EL (cell line): ENCODE data around the gene HOXB1.
"Not testable (repeated sequence)": the region's sequence is repeated elsewhere in the genome, so short reads cannot be mapped to it uniquely, and the experiment has no call there.

Experiments used
- DNase-seq: peaks from one replicate; pipeline ENCODE4 v3.0.0-alpha.2; 2016

Gene HOXB1

DNA sequence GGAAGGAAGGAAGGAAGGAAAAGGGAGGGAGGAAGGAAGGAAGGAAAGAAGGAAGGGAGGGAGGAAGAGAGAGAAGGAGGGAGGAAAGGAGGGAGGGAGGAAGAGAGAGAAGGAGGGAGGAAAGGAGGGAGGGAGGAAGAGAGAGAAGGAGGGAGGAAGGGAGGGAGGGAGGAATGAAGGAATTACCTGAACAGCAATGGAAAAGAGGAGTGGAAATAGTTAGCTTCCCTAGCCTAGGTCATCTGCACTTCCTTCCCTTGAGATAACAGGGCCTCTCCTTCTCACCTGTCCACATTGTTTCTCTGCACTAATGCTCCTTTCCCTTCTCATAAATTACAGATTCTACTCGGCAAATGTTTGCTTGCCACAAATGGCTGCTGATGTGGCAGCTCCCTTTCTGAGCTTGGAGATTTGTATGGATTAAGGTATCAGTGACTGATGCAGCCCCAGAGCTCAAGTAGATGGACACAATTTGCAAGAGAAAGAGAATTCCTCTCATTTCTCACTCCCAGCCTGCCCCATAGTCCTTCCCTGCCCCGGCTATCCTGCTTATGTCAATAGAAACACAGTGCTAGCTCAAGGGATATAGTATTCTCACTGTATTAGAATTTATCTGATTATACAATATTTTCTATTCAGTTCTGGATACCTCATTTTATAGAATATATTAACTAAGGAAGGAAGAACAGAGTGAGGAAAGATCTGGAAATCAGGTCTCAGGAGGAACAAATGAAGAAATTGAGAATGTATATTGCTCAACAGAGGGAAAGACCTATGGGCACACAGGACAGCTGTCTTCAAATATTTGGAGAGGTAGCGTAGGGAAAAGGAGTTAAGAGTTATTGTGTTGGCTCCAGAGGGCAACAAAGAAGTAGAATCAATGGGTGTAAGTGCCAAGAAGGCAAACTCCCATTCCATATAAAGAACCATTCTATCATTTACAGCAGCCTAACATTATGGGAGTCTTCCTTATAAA is 14.6 kb downstream of the HOXB1 start:
- no peak for DNase-seq

DNA sequence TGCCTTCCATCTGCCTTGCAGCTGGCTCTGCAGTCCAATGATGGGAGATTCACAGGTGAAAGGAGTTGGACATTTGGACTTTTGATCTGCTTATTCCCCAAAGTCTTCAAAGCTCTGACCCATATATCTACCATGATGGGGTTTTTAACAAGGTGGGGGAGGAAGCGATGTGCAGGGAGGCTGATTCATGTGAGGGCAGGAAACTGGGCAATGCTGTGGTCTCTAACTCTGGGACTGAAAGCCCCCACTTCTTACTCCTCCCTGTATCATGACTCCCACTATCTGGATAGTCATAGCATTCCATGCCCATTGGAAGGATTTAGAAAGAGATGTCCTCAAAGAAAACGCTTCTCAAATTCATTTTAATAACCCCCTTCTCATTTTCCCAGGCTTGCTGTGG is 16.3 kb downstream of the HOXB1 start:
- DNase-seq, result no peak

DNA sequence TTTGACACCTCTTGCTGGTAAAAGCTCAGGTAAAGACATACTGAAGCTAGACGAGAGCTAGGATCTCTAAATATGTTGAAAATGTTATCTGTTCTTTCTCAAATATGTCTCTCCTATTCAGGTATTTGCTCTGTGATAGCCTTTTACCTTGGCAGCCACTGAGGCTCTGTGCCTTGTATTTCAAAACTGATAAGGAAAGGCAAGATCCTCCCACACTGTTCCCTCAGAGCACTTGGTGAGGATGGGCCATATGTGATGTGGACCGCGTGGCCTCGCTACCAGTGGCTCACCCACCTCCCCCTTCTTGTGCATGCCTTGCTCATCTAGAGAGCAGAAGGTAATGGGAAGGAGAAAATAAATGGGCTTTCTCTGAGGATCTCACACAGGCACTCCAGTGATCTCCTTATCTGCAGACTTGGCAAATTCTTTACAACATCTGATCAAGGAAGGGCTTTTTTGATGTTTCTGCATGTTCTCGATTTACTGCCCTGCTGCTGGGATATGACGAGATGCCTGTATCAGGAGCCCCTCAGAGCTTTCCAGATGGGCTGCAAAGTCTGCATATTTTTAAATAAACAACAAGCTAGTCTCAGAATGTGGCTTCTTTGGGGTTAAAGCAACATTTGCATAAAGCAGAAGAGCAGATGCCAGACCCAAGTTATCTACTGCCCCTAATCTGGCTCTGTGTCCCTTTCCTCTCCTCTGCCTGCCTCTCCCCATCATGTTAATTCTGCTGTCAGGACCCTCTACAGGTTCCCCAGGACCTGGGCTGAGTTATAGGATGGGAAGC is 16.9 kb downstream of the HOXB1 start:
- DNase-seq, result no peak

DNA sequence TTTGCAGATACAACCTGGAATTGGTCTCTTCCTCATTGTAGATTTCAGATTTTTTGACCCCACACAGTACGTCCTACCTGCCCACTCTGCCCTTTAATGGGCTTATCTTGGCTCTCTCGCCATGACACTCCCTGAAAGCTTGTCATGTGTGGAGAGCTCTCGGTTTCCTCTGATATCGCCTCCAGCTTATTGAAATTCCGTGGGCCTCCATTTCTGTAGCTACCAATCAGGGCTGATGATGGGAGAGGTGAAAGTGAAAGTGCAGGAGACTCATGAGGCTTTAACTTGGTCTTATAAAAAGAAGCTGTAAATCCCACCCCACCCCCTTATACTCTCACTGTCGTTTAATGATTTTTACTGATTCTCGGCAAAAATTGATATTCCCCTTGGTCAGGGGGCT is 17.7 kb downstream of the HOXB1 start:
- no peak for DNase-seq

DNA sequence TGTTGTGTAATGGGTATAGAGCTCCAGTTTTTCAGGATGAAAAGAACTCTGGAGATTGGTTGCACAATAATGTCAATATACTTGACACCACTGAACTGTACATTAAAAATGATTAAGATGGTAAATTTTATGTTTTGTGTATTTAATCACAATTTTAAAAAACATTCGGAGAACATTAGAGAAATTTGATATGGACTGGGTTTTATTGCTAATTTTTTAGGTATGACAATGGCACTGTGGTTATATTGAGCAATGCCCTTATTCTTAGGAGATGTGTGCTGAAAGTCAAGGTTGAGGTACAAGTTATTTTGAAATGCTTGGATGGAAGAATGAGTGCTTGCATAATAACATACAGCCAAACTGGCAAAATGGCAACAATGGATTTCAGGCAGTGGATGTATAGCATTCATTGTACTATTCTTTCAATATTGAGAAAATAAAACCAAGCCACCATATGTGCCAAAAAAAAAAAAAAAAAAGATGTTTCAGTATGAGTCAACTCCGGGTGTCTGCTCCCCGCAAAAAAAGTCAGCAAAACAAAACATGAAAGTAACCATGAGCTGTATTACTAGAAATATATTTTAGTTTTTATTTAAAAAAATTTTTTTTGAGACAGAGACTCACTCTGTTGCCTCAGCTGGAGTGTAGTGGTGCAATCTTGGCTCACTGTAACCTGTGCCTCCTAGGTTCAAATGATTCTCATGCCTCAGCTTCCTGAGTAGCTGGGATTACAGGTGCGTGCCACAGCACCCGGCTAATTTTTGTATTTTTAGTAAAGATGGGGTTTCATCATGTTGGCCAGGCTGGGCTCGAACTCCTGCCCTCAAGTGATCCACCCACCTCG is 19.8 kb downstream of the HOXB1 start:
- no peak for DNase-seq

DNA sequence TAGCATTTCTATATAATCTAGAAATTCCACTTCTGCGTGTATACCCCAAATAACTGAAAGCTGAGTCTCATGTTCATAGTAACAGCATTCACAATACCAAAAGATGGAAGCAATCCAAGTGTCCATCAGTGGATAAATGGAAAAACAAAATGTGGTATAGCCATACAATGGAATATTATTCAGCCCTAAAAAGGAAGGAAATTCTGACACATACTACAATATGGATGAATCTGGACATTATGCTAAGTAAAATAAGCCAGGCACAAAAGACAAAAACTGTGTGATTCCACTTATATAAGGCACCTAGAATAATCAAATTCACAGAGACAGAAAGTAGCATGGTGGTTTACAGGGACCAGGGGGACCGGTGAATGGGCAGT is 20.4 kb downstream of the HOXB1 start:
- no peak for DNase-seq

DNA sequence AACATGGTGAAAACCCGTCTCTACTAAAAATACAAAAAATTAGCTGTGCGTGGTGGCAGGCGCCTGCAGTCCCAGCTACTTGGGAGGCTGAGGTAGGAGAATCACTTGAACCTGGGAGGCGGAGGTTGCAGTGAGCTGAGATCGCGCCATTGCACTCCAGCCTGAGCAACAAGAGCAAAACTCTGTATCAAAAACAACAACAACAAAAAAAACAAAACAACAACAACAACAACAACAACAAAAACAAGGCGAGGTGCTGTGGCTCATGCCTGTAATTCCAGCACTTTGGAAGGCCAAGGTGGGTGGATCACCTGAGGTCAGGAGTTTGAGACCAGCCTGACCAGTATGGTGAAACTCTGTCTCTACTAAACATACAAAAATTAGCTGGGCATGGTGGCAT is 21.1 kb downstream of the HOXB1 start:
- not testable (repeated sequence) for DNase-seq

DNA sequence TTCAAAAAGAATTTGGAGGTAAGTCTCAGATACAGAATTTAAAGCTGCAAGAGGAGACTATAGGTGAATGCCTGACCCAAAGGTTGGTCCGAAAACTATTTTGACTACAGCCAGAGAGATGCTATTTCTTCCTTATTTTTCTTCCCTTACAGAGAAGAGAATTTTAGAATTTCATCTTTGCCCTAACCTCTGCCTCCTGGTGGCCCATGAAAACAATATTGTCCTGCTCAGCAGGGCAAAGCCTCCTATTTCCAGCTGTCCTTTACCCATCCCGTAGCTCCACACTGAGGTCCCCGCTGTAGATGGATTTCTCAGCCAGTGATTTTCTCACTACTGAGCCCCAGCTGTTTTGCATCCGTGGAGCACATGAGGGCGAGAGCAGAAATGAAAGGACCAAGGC is 24.6 kb downstream of the HOXB1 start:
- DNase-seq, result no peak

DNA sequence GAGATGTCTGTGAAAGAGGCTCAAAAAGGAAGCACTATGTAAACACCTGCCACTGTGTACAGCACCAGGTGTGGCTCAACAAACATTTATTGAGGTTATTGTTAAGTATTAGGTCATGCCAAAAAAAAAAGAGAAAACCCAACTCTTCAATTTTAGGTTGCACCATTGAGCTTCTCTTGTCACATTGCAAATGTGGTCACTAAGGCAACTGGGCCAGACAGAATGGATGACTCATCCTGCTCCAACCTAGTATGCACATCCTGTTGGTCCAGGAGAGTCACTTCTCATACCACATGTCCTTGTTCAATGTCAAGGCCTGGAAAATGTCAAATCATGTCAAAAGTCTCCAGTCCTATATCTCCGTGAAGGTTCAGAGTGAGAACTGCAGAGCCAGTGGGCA is 25.0 kb downstream of the HOXB1 start:
- peak; percentile 72 for DNase-seq

DNA sequence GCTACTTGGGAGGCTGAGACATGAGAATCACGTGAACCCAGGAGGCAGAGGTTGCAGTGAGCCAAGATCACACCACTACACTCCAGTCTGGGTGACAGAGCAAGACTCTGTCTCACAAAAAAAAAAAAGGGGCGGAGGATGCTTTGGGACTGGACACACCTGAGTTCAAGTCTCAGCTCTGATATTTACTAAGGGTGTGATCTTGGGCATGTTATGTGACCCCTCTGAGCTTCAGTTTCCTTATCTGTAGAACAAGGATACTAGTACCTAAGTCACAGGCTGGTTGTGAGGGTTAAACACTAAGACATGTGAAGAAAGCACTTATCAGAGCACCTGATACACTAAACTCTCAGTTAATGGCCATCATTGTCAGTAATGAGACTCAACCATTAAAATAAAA is 25.9 kb downstream of the HOXB1 start:
- DNase-seq, result no peak

DNA sequence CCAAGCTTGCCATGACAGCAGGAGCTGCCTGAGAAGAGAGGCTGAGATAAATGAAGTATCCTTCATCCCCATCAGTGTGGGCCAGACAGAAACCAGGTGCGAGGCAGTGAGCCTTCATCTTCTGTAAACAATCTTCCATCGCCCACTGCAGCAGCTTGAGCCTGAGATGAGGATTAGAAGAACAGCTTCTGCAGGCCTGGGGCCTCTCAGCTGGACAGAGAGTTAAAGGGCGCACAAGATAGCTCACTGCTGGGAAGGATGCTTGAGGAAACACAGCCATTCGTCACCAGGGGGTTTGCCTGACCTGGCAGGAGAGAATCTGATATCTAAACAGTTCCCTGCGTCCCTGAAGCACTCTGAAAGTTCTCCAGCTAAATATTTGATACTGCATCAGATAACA is 27.1 kb downstream of the HOXB1 start:
- DNase-seq, result no peak

DNA sequence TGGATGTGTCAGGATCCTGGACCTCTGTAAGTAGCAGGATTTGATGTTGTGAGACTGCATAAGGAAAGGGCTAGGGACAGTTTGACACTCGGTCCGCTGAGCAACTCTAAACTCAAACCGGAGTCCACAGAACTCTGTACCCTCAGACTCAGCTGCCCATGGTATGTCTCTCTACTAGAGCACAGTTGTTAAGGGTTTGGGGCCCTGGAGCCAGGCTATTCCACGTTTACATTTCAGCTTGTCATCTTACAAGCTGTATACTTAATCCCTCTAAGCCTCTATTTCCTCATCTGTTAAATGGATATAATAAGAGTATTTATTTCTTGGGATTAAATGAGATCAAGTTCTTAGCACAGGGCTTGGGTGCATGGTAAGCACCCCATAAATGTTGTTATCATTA is 27.9 kb downstream of the HOXB1 start:
- DNase-seq, result no peak

DNA sequence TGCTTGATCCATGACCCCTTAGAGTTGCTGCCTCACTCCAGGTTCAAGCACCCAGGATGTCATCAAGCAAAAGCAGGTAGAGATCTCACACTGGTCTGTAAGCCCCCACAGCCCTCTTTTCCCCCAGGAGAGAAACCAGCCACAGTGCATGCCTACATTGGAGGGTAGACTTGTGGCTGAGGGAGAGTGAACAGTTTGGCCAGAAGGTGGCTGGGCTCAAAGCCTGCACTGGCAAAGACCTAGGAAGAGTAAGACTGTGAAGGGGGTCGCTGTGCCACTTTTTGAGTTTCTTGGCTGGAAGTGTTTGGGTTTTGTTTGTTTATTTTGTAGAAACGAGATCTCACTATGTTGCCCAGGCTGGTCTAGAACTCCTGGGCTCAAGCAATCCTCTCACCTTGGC is 28.5 kb downstream of the HOXB1 start:
- DNase-seq, result no peak

DNA sequence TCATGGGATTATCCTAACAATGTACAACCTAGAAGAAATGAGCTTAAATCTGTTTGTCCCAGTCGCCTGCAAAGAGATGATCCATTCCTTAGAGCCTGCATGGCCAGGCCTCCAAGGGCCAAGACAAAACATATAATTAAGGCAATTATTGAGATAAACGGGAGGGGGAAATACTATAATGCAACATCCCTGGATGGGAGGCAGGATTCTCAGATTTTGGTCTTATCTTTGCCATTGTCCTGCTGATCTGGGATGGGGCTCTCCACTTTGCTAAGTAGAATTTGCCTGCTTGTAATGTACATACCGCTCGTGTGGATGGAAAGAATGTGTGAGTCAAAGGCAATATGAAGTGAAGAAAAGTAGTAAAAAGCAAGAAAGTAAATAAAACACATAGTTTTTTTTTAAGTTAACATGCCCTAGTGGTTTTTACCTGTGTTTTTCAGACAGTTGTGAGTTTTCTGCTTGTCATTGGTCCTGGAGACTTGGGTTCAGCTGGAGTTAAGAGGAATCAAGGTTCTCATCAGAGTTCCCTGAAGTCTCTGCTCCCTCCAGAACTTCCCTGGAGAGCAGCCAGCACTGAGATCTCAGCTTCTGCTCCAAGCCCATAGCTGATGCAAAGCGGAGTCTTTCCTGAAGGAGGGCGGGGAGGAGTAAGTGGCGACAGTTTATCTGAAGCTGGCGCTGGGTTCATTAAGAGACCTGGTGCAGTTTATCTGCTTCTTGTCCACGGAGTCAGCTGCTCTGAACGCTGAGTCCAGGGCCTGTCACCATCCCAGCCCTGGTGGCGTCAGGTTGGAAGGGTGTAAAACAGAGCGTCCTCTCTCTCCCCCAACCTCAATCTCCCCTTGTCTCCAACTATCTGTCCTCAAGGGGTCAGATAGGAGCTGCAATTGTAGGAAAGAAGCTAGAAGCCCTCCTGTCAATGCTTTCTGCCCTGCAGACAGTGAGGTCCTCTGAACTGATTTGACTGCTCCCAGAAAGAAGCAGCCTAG is 30.1 kb downstream of the HOXB1 start:
- no peak for DNase-seq

DNA sequence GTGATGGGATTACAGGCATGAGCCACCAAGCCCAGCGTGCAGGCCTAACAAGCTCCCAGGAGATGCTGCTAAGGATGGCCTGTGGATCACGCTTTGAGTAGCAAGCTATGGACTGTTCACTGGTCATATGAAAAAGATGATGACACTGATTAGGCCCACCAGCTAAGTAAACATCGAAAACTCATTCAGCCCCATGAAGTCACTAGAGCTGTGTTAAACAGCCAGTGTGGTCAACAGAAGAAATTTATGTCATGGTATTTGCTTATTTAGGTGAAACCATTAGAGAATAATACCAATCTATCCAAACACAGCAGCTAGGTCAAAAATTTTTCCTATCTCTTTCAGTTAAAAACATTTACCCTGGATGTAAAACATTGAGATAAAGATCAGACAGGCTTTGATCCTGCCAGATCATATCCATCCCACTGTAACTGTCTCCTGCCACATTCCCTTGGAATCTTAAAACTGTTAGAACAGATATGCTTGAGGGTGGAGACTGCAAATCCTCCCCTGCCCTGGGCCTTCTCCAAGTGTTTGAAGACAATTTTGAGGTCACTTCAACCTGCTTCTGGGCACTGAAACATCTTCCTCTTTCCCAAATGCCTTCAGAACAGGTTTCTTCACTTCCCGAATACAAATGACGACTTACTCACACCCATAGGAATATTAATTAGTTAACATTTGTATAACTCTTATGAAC is 30.9 kb downstream of the HOXB1 start:
- DNase-seq, result no peak

DNA sequence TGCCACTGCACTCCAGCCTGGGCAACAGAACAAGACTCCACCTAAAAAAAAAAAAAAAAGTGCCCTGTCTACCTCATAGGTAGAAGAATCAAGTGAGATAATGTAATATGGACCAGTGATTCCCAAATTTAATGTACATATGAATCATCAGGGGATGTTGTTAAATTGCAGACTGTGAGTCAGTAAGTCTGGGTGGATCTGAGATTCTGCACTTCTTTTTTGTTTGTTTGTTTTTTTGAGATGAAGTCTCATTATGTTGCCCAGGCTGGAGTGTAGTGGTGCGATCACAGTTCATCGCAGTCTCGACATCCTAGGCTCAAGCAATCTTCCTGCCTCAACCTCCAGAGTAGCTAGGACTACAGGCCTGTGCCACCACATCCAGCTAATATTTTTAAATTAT is 31.6 kb downstream of the HOXB1 start:
- DNase-seq, result no peak

DNA sequence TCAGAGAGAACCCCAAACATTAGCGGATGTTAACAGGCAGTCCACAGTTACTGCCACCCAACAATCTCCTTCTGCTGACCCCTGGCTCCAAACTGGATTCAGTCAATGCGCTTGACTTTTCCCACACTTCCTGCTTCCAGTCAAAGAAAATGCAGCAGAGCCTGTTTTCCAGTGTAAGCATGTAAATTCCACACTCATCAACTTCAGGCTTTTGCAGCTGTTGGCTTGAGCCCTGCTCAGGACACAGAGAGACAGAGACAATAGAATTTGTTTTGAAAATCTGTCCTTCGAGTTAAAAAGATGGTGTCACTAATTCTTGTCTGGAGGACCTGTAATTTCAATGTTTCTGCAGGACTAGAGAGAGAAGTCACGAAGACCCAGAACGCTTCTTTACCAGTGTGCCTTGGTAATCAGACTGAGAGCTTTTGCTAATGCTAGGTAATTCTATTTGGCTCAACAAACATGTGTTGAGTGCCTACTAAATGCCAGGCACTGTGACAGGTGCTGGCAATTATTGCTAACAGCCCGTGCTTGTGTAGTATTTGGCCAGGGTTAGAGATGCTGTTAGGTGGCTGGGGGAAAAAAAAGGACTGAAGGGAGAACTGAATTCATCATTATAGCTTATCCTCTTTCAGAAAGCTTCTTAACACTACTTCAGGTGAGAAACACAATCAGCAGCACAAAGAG is 32.5 kb downstream of the HOXB1 start:
- no peak for DNase-seq

DNA sequence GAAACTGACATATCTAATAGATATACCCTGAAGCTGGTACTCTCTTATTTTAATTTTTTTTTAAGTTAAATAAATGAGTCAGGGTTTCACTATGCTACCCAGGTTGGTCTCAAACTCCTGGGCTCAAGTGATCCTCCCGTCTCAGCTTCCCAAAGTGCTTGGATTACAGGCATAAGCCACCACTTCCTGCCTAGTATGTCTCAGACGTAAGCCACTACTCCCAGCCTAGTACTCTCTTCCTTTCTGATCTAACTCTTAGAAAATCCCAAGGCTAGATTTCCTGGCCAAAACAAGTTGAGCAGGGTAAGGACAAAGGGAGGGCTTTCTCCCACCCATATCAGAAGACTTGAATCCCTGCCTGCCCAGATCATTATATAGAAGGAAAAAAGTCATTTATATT is 33.7 kb downstream of the HOXB1 start:
- peak; percentile 59 for DNase-seq

DNA sequence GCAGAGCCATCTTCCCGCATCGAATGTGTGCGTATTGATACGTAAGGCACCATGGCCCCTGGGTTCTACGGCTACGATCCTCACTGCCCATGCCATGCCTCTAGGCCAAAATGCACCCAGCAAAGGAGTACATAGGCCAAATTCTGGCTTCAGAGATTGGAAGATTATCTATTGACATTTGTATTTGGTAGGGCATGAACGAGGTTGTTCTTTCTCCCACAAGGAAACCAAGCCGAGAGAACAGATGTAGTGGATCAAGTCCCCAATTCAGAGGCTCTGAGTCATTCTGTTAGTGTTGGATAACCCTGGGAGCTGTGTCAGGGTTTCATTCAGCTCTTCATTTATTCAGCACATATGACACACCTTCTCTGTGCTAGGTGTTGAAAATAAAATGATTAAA is 36.5 kb downstream of the HOXB1 start:
- DNase-seq, result no peak

DNA sequence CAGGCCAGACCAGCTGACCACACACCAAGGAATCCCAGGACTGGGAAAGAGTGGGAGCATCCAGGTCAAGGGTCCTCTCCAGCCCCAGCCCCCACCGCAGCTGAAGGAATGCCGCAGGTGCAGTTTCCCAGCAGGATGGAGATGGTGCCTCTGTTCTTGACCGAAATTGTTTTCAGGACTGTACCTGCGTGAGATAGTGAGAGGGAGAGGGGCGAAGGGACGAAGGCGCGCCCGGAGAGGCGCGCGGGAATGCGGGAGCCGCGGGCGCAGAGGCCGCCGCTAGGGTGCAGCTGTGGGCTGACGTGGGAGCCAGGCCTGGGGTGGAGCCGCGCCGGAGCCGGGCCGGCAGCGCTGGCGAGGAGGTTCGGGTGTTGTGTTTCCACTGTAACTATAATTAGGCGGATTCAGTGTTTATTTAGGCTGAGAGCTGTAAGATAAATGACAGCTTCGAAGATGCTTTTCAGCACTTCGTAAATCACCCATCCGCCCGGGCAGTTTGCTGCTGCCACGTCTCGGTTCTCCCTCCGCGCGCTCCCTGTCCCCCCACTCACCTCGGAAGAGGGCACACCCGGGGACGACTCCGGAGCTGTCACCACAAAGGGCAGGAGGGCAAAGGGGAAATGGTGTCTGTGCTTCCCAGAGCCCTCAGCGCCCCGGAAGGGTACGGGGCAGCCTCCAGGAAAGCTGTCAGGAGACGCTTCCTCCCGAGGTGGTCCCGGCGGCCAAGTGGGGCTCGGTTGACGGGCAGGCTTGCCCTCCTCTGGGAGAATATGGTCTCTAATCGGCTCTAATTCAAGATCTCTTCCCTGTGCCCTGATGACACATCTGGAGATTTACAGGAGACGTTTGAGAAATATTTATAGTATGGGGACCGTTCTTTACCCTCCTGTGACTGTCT is 38.2 kb downstream of the HOXB1 start:
- peak; percentile 56 for DNase-seq
